GM18499 (cell line): ENCODE results near the gene PRMT5.
"Not testable (repeated sequence)": the region's sequence is repeated elsewhere in the genome, so short reads cannot be mapped to it uniquely, and the experiment has no call there.

Source experiments
- ATAC-seq: cut with Tn5 transposase; IDR thresholded peaks from one replicate; pipeline ENCODE4 v1.9.1; 2021; ENCODE audit warnings: moderate number of reproducible peaks; ENCODE audit not compliant: insufficient read depth, unreplicated experiment

Gene PRMT5

GRCh38 chr14:22929104-22929960, at the start of gene PRMT5:
Gene PRMT5, minus strand, starts transcription at chr14:22929376. Its CDS starts 15 bp downstream, at chr14:22929361.
- ATAC-seq, result peak; percentile 84

GRCh38 chr14:22978487-22978837, 49.3 kb upstream of the PRMT5 start:
- ATAC-seq, result no peak

GRCh38 chr14:22977684-22978486, 48.7 kb upstream of the PRMT5 start:
- no peak for ATAC-seq

GRCh38 chr14:22977434-22977683, 48.2 kb upstream of the PRMT5 start:
- ATAC-seq, result no peak

- no peak for ATAC-seq
Observed at GRCh38 chr14:22976620-22977433, 47.7 kb upstream of the PRMT5 start.

- no peak for ATAC-seq
Observed at GRCh38 chr14:22974530-22975313, 45.5 kb upstream of the PRMT5 start.

- ATAC-seq, result no peak
Observed at GRCh38 chr14:22973217-22974032, 44.2 kb upstream of the PRMT5 start.

GRCh38 chr14:22972313-22972930, 43.2 kb upstream of the PRMT5 start:
- ATAC-seq, result no peak

- no peak for ATAC-seq
Observed at GRCh38 chr14:22971152-22971551, 42.0 kb upstream of the PRMT5 start.

GRCh38 chr14:22966783-22967269, 37.6 kb upstream of the PRMT5 start:
- no peak for ATAC-seq

GRCh38 chr14:22965916-22966782, 37.0 kb upstream of the PRMT5 start:
- not testable (repeated sequence) for ATAC-seq

- ATAC-seq, result no peak
Observed at GRCh38 chr14:22962061-22962676, 33.0 kb upstream of the PRMT5 start.

GRCh38 chr14:22955702-22956569, 26.8 kb upstream of the PRMT5 start:
- ATAC-seq, result no peak

- no peak for ATAC-seq
Observed at GRCh38 chr14:22952418-22952817, 23.2 kb upstream of the PRMT5 start.

- ATAC-seq, result not testable (repeated sequence)
Observed at GRCh38 chr14:22951795-22952194, 22.6 kb upstream of the PRMT5 start.

GRCh38 chr14:22945642-22946041, 16.5 kb upstream of the PRMT5 start:
- ATAC-seq, result no peak
